ENCODE measurements around the gene DGKH. TPM values are rescaled to one million over a fixed set of nuclear protein-coding genes. Genes with fewer than 3 reads are reported as not detected.

DGKH gene
- total and polyA plus RNA-seq, 10 of the 15 experiments (the other 5 are each of a cell fraction or from before 2014, with no cell fraction given): 1.3 to 15.2 (median 7.3) TPM

DNA sequence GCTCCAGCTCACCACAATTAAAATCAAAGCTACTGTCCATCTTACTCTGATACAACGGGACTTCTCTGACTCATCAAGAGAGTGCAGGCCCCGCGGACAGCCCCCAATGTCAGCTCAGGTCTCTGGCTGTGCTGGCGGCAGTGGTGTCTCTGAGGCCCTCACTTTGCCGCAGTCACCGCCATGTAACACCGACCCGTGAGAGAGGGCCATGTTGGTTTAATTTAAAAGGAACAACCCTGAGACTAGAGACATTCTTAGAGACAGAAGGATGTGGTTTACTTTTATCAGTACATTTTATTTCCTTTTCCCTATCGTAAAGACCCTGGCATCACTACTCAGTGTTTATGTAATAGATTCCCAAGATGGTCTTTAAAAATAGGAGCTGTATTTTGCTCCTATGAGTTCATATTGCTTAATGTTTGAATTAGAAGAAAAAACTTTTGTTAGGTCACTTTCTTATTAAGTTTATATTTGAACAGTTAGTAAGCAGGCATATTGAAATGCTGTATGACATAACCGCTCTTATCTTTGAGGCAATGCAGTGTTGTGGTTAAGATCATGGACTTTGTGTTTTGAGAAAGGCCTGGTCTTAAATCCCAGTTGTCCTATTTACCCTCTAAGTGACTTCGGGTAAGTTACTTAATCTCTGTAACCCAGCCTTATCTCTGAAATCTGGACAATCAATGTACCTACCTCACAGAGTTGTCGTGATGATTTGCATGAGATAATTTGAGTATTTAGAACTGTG, 23.4 kb downstream of the DGKH start:
- in situ Hi-C loops (cut with MboI): no loop called here
- Histone ChIP-seq H3K4me2 (ENCODE audit: control insufficient read depth, insufficient read depth) (no peak overlapping the region), H3K9ac (ENCODE audit: control insufficient read depth, insufficient read depth, low read length) (no peak overlapping the region), H3K79me2 (ENCODE audit: control insufficient read depth, insufficient read depth, low read length) (no peaks in the 10 kb centered on the region), H3K4me1 (ENCODE audit: control insufficient read depth, insufficient read depth, low read length) (no peaks in the 10 kb centered on the region), H3K36me3 (ENCODE audit: control insufficient read depth in 2 of 2, insufficient read depth in 2 of 2, low read length in 1 of 2) (peaks cover 0 to 6% of the 10 kb centered on the region in 2 experiments; a peak in 1 of 4 replicates), H4K20me1 (ENCODE audit: control insufficient read depth, insufficient read depth) (no peaks in the 10 kb centered on the region), H3K27ac (ENCODE audit: control insufficient read depth, insufficient read depth) (no peak overlapping the region), H3K27me3 (replicated peaks in 1 of 2; ENCODE audit: control insufficient read depth in 2 of 2, insufficient read depth in 2 of 2, low read length in 1 of 2) (no peaks in the 10 kb centered on the region), H2AFZ (ENCODE audit: control insufficient read depth, low read depth, low read length) (no peak overlapping the region), H3K4me3 (no peak overlapping the region), H3K9me3 (replicated peaks; ENCODE audit: control insufficient read depth, insufficient read depth, low read length) (no peaks in the 10 kb centered on the region)
- RAD21 ChIA-PET (ENCODE audit: unreplicated experiment): interaction anchor here (0.7 kb wide), 1 partner anchor 63 kb away, joined by 3 read pairs; no protein-coding TSS in a partner anchor
- intact Hi-C loops (cut with micrococcal nuclease; ENCODE audit: unreplicated experiment): no loop called here
- no TSS peak for BruUV-seq (replicated peaks)
- WGBS (ENCODE audit: insufficient coverage, insufficient replicate concordance, low lambda C conversion rate, missing lambda C conversion rate): 93% methylated on average over 12 of the region's 12 CpGs
- ATAC-seq: no peak
- DNase-seq (ENCODE audit: low read depth, low spot score): no peak
- SMC1A ChIA-PET (ENCODE audit: uncharacterized antibody, unreplicated experiment): interaction anchor here (0.7 to 2.0 kb wide), 2 partner anchors 9 to 15 kb away, joined by 3 to 6 read pairs; no protein-coding TSS in a partner anchor
- POLR2A ChIA-PET: interaction anchor here (1.1 to 1.9 kb wide), 2 partner anchors 13 kb away, joined by 3 to 5 read pairs; no protein-coding TSS in a partner anchor
- no peak for TF ChIP-seq CBFB (IDR thresholded peaks at IDR 0.05; ENCODE audit: low read depth)
- no peak for TF ChIP-seq STAT1 (conservative IDR thresholded peaks at IDR 0.05)
- no peak for TF ChIP-seq HDGF (IDR thresholded peaks at IDR 0.05)
- no peak for TF ChIP-seq KLF5 (IDR thresholded peaks at IDR 0.05; ENCODE audit: partially characterized antibody)
- TF ChIP-seq CHD4 (IDR thresholded peaks at IDR 0.05): no peak
- TF ChIP-seq SUZ12 (IDR thresholded peaks at IDR 0.05; ENCODE audit: unreplicated experiment): no peak
- TF ChIP-seq, protein P1, sequence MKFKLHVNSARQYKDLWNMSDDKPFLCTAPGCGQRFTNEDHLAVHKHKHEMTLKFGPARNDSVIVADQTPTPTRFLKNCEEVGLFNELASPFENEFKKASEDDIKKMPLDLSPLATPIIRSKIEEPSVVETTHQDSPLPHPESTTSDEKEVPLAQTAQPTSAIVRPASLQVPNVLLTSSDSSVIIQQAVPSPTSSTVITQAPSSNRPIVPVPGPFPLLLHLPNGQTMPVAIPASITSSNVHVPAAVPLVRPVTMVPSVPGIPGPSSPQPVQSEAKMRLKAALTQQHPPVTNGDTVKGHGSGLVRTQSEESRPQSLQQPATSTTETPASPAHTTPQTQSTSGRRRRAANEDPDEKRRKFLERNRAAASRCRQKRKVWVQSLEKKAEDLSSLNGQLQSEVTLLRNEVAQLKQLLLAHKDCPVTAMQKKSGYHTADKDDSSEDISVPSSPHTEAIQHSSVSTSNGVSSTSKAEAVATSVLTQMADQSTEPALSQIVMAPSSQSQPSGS (IDR thresholded peaks at IDR 0.05; ENCODE audit: low read length): no peak
- TF ChIP-seq HCFC1 (IDR thresholded peaks at IDR 0.05; ENCODE audit: low read length): no peak
- no peak for TF ChIP-seq YBX1 (IDR thresholded peaks at IDR 0.05)
- no peak for TF ChIP-seq NFYB (IDR thresholded peaks at IDR 0.05; ENCODE audit: insufficient read depth, low read depth, low read length)
- no peak for TF ChIP-seq TCF12 (IDR thresholded peaks at IDR 0.05; ENCODE audit: low read depth, low read length)
- no peak for TF ChIP-seq ZSCAN29 (IDR thresholded peaks at IDR 0.05)
- TF ChIP-seq PAX5 (IDR thresholded peaks at IDR 0.05; ENCODE audit: borderline replicate concordance, low read depth, low read length): no peak
- TF ChIP-seq LARP7 (IDR thresholded peaks at IDR 0.05): no peak
- CTCF ChIA-PET: interaction anchor here (0.9 to 1.1 kb wide), 2 partner anchors 9 to 58 kb away, joined by 3 to 4 read pairs; no protein-coding TSS in a partner anchor
- FAIRE-seq: no peak
